ENCODE measurements around the gene RAPGEF3.

- TF ChIP-seq POLR2A (IDR thresholded peaks at IDR 0.05; ENCODE audit: extremely low read depth, insufficient read length) (no peak), CTCF (IDR thresholded peaks at IDR 0.05; ENCODE audit: low read depth, low read length) (no peak), MAX (IDR thresholded peaks at IDR 0.05; ENCODE audit: low read depth, low read length) (no peak)
These were observed 58.4 kb downstream of the RAPGEF3 start for GRCh38 chr12:47700263-47700662.
